HL-60/S4 (cell line): ENCODE measurements around the gene VWA5B2.

Experiments used
- in situ Hi-C: fragments of 300-500 bp; cut with MboI; formaldehyde crosslinking; loops from 2 replicates; pipeline ENCODE4 v1.14.3; 2022; ENCODE audit warnings: low sequenced_read_pairs

The VWA5B2 gene

GRCh38 chr3:184272269-184272668 lies 42.9 kb downstream of the VWA5B2 start:
- in situ Hi-C loops: no loop called here

- in situ Hi-C loops: loop anchor here (25.0 kb wide), 1 partner anchor 813 kb away; no protein-coding TSS in a partner anchor
Observed at GRCh38 chr3:184275381-184275701, 46.0 kb downstream of the VWA5B2 start.

- in situ Hi-C loops: loop anchor here (25.0 kb wide), 1 partner anchor 814 kb away; no protein-coding TSS in a partner anchor
Observed at GRCh38 chr3:184275961-184276910, 46.9 kb downstream of the VWA5B2 start, which contains the start of gene ECE2. Gene ECE2, plus strand, starts transcription at chr3:184276022. Its CDS starts 132 bp downstream, at chr3:184276154.

GRCh38 chr3:184277366-184277765 lies 48.0 kb downstream of the VWA5B2 start:
- in situ Hi-C loops: loop anchor here (25.0 kb wide), 1 partner anchor 815 kb away; no protein-coding TSS in a partner anchor

GRCh38 chr3:184282941-184283340 lies 53.6 kb downstream of the VWA5B2 start:
- in situ Hi-C loops: loop anchor here (10.0 to 25.0 kb wide), 2 partner anchors 388 to 821 kb away; no protein-coding TSS in a partner anchor

GRCh38 chr3:184283681-184284080 lies 54.3 kb downstream of the VWA5B2 start:
- in situ Hi-C loops: loop anchor here (10.0 to 25.0 kb wide), 2 partner anchors 389 to 821 kb away; no protein-coding TSS in a partner anchor

- in situ Hi-C loops: loop anchor here (10.0 to 25.0 kb wide), 2 partner anchors 390 to 822 kb away; no protein-coding TSS in a partner anchor
Observed at GRCh38 chr3:184284696-184285095, 55.3 kb downstream of the VWA5B2 start.

- in situ Hi-C loops: loop anchor here (10.0 to 25.0 kb wide), 2 partner anchors 395 to 827 kb away; no protein-coding TSS in a partner anchor
Observed at GRCh38 chr3:184289426-184289938, 60.1 kb downstream of the VWA5B2 start.

- in situ Hi-C loops: loop anchor here (25.0 kb wide), 1 partner anchor 828 kb away; no protein-coding TSS in a partner anchor
Observed at GRCh38 chr3:184290331-184290730, 60.9 kb downstream of the VWA5B2 start.

- in situ Hi-C loops: loop anchor here (25.0 kb wide), 1 partner anchor 829 kb away; no protein-coding TSS in a partner anchor
Observed at GRCh38 chr3:184291044-184291737, 61.8 kb downstream of the VWA5B2 start.
